SIG-M5 treated with dmso at 0.1 percent for 504 hours (cell line): ENCODE results near the gene KCNH8.

ENCODE experiments used
- DNase-seq: peaks from one replicate; lab custom pipeline; 2025; ENCODE audit not compliant: unreplicated experiment; lab: John Stamatoyannopoulos, UW

Gene KCNH8

DNA sequence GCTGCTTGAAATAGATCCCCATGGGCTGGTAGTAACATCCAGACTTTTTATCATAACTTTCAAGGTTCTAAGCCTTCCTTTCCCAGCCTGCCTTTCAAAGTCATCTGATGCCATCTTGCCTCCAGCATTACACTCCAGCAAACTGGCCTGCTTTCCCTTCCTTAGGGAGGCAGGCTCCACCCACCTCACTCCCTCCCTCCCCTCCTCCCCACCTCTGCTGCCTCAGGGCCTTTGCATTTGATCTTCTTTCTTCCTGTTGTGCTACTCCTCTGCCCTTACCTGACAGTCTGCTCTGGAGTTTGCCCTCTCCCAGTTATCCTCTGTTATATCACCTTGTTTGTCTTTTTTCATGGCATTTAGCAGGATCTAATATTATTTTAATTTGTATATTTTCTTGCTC is 319.5 kb downstream of the KCNH8 start:
- DNase-seq: no peak

DNA sequence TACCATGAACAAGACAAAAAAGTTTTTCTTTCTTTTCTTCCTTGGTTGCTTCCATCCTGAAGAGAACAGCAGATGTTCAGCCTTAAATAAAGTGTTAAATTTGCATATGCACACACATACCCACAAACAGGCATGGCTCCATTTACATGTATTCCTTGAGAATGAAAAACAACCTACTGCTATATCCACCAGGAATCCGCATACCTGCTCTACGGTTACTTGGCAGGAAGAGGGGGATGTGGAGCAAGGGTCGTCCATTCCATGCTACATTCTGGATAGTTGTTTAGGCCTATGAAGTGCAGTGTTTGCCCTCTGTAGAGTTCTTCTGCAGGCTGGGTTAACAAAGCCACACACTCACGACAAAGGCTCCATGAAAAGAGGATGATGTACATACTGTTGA is 322.8 kb downstream of the KCNH8 start:
- DNase-seq: no peak

DNA sequence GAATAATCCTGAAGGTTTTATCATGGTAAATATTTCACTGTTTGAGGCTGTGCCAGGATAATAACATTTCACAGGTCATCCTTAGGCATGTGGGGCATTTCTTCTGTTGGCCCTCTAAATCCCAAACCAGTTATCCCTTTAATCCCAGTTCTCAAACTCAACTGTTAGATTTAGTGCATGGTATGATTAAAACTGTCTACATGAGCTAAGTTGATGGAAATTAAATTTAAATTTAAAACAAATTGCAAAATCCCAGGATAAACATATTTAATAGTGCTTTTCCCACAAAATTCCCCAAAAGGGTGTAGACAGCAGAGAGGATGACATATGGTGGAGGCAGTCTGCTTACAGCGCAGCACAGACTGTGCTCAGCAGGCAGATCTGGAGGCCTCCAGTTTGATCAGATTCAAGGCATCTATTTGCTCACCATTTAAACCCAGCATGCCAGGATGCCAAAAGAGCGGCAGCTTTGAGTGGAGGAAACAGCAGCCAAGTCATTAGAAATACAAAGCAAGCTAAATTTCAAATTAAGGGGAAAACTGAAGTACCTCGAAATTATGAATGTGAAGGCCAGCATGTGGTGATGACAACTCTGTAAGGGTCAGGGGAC is 325.8 kb downstream of the KCNH8 start:
- no peak for DNase-seq

DNA sequence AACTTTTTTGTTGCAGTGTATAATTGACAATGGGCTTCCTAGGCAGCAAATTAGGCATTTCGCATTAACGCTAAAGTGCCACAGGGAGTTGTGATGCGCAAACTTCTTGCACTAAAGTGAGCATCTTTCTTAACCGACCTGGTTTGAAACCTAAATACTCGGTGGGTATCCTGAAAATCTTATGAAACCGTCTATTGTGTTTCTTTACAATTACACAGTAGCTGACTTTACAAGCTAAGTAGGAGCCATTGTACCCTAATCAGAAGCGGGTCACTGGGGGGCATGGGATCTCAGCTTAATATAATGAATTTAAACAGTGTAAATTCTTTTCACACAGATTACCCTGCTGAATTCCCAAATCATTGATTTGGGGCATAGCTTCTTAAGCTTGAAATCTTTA is 328.0 kb downstream of the KCNH8 start:
- DNase-seq: no peak

DNA sequence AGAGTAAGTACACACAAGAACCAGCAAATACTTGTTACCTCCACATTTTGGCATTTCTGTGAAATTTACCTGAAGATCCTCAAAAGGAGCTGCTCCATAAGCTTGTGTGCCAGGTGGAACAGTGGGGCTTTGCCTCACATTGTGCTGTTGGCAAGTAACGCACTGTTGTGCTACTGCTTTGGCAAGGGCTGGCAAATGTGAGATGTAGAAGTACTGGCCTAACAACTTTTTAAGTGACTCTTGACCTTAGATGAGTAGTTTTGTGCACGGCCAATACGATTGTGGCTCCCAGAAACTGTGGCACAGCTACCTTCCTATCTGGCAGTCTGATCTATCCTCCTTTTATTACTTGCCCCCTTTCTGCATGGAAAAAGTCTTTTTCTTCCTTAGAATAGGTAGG is 337.0 kb downstream of the KCNH8 start:
- no peak for DNase-seq

DNA sequence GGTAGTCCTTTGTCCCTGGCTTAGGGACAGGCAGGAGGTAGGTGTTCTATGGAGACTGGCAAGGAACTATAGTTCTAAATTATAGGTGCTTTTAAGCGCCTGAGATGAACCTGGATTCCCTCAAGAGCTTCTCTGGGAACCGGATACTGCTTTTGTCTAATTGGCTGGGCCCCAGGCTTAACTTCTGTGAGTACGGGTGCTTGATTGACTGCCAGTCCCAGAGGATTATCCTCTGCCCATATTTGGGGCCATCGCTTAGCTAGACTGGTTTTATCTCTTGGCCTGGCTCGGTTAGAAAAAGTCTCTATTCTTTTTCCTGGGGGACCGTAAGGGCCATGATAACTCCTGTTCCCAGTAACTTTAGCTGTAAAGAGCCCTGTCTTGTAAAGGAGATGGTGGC is 339.1 kb downstream of the KCNH8 start:
- no peak for DNase-seq

DNA sequence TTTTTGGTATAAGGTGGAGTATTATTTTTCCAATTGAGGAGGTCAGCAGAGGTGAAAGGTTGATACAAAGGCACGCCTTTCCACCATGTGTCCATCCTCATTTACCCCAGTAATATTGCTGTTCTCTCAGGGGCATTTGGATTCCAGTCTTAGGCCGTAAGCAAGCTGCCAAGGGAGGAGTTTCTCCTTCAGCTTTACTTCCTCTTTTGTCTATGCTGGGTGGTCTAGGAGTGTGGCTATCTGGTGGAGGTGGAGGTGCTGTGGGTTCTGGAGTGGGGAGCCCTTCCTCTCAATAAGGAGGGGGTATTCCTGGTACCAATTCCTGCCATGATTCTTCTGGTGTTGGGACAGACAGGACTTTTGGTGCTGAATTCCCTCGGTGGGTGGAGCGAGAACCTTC is 340.6 kb downstream of the KCNH8 start:
- DNase-seq: no peak

DNA sequence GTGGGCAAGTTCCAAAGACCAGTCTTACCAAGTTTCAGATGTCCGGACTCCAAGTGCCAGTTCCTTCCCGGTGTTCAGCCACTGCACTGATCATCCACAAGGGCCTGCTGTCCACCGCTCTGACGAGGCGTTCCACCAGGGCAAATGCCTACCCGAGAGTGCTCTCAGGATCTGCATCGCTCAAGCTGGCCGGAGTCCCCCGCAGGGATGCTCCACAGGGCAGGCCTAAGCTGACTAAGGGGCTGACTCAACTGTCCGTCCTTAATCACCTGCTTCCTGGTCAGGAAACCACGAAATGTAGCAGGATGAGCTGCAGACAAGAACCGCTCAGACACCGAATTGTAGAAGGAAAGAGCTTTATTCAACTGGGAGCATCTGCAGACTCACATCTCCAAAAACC is 341.6 kb downstream of the KCNH8 start:
- no peak for DNase-seq

DNA sequence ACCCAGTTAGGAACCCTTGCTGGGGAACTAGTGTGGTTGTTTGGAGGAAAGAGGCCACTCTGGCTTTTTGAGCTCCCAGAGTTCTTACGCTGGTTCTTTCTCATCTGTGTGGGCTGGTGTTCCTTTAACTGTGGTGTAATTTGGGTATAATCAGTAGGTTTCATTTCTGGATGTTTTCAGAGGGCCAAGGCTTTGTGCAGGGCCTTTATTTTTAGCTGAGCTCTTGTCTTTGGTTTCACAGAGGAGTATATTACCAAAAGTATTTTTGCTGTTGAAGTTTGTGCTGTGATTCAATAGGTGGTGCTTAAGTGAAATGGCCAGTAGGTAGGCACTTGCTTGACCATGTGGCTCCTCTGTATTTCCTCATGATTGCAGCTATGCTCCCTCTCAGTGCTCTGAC is 357.9 kb downstream of the KCNH8 start:
- DNase-seq: no peak

DNA sequence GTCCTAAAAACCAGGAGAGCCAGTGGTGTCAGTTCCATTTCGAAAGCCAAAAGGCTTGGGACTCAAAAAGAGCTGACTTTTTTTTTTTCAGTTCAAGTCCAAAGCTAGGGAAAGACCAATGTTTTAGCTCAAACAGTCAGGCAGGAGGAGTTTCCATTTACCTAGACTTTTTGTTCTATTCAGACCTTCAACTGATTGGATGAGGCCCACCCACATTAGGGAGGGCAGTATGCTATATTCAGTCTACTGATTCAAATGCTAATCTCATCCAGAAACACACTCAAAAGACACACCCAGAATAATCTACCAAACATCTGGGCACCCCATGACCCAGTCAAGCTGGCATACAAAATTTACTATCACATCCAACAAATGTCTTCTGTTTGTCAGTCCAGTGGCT is 374.0 kb downstream of the KCNH8 start:
- DNase-seq: no peak

DNA sequence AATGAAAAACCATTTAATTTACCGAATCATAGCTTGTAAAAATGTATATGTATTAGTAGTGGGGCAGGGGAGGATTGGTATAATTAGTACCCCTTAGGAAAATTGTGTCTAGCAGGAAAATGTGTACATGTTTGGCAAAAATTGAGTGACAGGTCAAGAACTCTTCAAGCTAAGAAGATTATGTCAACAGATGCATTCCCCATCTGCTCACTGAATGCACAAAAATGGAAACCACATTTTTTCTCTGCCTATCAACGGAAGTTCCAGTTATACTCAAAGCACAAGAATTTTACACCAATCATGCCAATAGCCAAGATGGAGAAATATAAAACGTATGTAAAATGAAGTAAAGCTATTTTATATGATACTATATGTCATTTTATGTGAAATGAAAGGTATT is 377.8 kb downstream of the KCNH8 start:
- no peak for DNase-seq

DNA sequence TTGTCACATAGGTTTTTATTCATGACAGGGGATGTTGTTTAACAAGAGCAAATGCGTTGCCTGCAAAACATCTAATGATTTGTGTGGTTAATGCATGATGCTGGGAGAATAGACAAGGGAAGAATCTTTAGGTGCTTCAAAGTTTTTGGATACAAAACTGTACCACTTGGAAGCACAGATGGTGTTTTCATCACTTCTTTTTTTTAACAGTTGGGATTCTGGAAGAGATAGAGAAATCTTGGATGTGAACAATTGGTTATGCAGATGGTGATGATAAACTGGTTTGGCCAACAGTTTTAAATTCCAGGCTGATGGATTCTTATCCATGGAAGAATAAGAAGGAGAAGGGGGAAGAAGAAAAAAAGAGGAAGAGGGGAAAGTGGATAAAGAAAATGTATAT is 379.4 kb downstream of the KCNH8 start:
- DNase-seq: no peak

DNA sequence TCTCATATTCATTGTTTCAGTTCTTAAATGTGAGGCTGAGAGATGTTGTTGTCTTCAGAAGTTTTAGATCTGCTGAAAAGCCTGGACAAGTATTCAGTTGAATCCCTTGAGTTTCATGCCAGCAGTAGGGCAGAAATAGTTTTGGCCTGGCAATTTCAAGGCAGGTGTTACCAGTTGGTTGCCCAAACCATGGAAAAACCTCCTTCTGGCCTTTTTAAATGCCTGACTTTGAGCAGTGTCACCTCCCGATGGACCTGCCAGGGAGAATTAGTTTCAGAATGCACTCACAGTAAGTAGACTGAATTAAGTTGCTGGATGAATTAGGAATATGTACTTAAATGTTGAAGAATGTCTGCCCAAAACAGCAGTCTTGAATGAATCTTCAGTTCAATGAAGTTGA is 383.1 kb downstream of the KCNH8 start:
- no peak for DNase-seq

DNA sequence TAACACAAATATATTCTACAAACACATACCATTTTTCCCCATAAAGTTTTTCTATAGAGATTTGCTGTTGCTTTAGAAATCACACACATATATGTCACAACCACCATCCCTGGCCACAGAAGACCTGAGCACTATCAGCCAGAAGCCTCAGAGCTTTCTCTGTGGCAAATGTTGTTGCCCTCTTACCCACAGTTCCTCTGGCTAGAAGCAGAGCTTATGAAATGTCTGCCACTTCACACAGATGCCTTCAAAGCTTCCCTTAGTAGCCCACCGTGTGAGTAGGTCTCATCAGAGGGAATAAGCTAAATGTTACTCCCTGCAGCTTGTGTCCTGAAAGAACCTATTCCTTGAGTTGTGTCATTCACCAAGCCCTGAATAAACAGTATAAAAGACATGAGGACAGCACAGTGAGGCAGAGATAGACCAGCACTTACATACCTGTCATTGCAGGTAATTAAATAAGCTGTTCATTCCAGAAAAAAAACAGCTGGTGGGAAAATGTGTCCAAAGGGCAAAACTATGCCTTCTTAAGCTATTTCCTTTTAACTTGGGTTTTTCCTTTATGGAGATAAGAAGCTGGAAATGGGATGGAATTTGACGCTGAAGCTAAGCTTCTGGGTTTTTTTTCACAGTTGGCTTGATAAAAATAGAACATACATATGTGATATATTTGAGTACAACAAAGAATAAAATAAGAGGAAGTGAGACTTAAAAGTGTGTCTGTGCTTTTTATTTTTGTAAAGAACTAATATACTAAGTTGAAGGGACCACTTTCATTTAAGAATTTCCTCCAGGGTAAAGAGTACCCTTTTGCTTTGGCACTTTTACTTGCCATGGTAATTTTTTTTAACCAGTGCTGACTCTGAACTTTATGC is 391.4 kb downstream of the KCNH8 start:
- DNase-seq: no peak

DNA sequence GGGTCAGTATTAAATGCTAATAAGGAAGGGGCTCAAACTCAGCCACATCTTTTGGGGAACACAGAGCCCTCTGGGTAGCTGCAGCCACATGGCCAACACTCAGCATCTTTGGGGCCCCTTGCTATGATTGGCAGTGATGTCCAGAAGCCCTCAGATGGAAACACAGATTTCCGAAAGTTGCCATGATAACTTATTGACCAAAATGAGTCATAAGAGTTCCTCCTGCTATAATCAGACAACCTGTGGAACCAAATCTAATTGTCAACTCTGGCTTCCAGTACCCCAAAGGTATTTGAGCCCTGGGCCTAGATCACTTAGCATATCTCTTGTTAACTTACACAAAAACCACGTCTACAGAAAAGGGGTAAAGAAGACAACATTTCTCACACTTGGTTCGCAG is 392.2 kb downstream of the KCNH8 start:
- DNase-seq: no peak

DNA sequence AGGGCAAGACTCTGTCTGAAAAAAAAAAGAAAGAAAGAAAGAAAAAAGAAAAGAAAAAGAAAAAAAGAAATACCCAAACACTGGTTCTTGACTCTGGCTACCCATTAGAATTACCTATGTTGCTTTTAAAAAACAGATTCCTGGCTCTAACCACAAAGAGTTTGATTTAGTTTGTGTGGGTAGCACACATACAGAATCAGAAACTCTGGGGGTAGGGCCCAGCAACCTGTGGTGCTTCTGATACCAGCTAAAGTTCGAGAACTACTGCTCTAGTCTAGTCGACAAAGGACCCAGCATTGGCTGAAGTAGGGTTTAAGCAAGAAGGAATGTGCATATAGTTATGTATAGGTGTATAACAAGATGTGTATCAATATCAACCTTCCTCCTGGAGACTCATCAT is 393.0 kb downstream of the KCNH8 start:
- DNase-seq: no peak

DNA sequence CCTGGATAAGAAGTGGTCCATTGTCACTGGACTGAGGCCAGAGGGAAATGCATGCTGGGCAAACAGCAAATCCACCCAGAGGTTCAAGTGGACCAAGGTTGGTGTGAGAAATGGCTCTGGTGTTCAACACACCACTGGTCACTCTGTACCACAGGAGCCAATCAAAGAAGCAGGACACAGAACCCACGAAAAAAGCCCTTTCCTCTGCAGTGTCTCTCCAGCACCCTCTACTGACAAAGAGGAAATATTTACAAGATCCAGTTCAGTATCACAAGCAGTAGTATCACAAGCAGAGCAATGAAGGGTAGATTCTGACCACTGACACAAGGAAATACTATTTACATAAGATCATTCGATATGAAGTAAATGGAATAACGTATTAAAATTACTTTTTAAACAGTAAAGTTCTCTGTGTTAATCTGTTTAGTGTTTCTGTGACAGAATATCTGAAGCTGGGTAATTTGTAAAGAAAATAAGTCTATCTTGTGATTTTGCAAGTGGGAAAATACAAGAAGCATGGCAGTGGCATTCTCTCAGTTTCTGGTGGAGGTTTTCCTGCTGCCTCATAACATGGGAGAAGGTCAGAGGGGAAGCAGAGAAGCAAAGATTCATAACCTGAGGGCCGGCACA is 395.0 kb downstream of the KCNH8 start:
- DNase-seq: peak; percentile 40

DNA sequence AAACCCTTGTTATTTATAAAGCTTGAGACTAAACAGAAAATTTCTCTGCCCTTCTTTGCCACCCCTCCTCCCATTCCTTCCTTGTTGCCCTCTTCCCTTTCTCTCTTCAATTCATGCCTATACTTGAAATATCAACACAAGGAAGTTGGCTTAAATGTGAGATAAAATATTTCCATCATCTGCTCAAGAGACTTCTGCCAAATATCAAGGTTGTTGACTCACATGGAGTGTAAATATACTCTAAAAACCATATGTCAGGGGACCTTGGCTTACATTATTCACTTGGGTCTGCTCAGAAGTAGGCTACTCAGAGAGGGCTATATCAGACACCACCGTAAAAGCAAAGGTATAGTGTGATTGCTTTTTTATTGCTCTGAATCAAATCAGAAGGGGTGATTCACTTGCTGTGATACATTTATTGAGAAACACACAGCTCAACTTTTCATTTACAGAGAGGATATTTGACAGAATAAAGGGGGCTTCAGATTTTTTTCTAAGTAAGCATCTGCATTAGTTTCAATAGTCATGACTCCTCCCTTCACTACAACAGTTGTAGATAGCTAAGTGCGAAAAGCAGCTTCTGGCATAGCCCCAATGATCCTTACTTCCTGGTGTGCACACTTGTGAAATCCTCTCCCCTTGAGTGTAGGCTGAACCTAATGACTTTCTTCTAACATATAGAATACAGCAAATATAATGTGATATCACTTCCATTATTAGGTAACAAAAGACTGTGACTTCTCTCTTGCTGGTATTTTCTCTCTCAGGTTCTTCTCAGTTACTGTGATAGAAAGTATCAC is 399.6 kb downstream of the KCNH8 start:
- DNase-seq: no peak

DNA sequence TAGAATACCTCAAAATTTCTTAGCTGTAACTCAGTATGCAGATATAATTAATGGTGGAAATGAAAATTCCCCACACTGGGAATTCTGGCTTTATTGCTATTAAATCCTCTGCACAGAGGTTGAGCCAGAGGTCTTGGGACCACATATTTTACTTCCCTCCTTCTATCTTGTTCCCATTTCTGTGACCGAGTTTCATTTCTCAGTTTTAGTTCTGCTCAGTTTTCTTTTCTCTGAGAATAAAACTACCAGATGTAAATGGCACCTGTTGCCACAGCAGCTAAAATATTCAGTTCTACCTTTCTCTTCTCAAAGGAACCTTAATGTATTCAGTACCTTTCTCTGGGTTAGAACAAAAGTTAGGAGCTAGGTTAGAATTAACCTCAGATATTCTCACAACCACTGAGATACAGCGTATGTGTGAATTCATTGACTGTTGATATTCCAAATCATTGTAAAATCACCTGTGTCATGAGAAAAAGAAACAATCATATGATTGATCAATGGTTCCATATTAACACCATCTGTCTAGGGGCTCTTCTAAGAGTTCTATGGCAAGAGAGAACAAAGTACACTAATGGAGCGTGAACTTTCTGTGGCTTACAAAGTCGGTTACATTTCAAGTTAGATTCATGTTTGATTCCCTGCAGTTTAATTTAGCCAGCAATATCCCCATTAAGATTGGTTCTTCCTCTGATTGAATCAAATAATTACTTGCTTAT is 411.6 kb downstream of the KCNH8 start:
- no peak for DNase-seq

DNA sequence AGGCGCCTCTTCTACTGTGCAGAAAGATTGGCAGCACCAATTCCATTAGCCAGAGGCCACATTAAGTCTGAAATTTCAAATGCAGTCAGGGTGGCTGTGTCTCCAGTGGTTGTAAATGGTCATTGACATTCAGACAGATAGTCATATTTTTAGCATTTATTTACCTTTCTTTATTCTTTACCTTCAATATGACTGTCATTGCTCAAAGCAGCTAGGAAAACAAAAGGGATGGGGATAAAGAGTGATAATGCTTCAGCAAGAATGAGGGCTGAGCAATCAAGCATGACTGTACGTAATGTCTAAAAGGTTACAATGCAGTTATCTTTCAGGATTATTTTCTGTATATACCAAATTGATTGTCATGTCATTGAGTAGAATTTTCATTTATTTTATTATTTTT is 425.3 kb downstream of the KCNH8 start:
- DNase-seq: no peak

DNA sequence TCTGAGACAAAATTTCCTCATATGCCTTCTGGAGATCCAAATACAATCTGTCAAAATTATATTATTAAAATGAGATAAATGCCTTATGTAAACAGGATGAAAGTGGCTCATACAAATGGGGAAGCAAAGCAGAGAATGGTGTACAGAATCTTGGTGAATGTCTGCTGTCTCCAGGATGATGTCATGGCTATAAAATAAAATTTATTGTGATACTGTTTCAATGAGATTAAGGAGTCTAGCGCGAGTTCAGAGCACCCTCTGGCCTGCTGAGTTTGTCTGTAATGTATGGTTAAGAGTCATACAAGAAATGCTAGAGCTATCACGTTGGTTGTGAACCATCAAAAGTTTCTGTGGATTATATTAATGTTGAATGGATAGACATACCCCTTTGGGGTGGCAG is 426.0 kb downstream of the KCNH8 start:
- no peak for DNase-seq
